Motor neuron (in vitro differentiated cells): ENCODE measurements around the gene NUDT3. TPM values are rescaled to one million over a fixed set of nuclear protein-coding genes. Genes with fewer than 3 reads are reported as not detected.

ENCODE experiments used
- total RNA-seq, 8 experiments: library from RNA; unstranded; fragments of 300-600 nt; gene quantifications; 2 replicates each; pipeline versions ENCODE4 v1.2.3 to v1.2.4, GENCODE V29; 2022

The NUDT3 gene
- total RNA-seq, 8 experiments from 2014 or later = 11.1 to 58.5 (median 36.2) TPM

Other genes starting within 250 kb of the NUDT3 start
- 1 to 10 TPM in 5 of 8 experiments, under 1 TPM in 3; 0.56 to 4.3 (median 1.0) TPM for gene GRM4, start 246.6 kb downstream of the NUDT3 start, total RNA-seq
- 100 to 1,000 TPM in 4 of 8 experiments, 10 to 100 TPM in 4; 62.9 to 254 (median 104) TPM for gene HMGA1, start 155.8 kb downstream of the NUDT3 start, total RNA-seq
- 10 to 100 TPM in 6 of 8 experiments, 1 to 10 TPM in 2; 8.1 to 62.9 (median 23.8) TPM for gene SMIM29, start 143.7 kb downstream of the NUDT3 start, total RNA-seq
- 1,000 to 10,000 TPM; 1,485 to 3,361 (median 2,612) TPM for gene RPS10, start 33.4 kb upstream of the NUDT3 start, total RNA-seq
- 1 to 10 TPM in 5 of 8 experiments, under 1 TPM in 3; 0.61 to 4.7 (median 1.3) TPM for gene PACSIN1, start 73.4 kb upstream of the NUDT3 start, total RNA-seq
- under 1 TPM in 6 of 8 experiments, not detected in 2; 0.13 to 0.57 (median 0.37) TPM for gene SPDEF, start 163.7 kb upstream of the NUDT3 start, total RNA-seq